Stimulated activated CD4-positive, alpha-beta T cell treated with anti-CD3 and anti-CD28 coated beads, TNF-alpha, amount 100 ng/mL, for 24 hours (primary cell): ENCODE measurements around the gene CTIF.
"Not testable (repeated sequence)": the region's sequence is repeated elsewhere in the genome, so short reads cannot be mapped to it uniquely, and the experiment has no call there.

Experiments used
- DNase-seq, 3 experiments: peaks; one replicate each; pipeline ENCODE4 v3.0.0-alpha.2; 2020; ENCODE audit warnings: low read depth in 3 of 3

Gene CTIF

GRCh38 chr18:48641981-48642380 is 103.2 kb downstream of the CTIF start:
- no peak for DNase-seq

DNA sequence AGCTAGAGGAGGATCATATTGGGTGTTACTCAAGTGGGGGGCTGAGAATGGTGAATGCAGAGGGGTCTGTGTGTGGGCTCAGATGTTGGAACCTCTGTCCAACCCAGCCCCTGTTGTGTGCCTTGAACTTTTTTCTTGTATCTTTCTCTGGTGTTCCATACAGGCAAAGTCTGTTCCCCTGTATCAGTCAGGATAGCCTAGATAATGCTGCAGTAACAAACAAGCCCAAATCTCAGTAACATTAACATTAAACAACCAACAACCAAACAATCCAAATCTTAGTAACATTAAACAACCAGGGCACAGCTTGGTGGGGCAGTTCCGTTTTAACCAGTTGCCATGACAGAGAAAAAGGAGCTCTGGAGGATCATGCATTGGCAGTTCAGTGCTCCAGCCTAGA is 103.7 kb downstream of the CTIF start:
- DNase-seq = no peak

DNA sequence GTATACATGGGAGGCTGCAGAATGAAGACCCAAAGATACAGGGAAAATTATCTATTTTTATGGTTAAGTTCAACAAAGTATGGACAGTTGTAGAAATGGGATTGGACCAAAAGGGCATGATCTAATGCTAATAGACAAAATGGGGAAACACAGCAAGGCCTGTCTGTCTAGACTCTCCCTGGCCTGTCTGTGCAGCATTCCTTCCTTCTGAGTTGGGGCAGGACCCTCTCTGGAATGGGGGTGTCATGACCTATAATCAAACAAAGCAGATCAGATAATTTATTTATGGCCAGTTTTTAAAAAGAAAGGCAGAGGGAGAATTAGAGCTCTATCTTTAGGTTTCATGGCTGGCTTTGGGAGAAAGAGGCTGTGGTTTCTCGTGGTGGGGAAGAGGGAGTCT is 104.4 kb downstream of the CTIF start:
- DNase-seq = no peak

- DNase-seq = no peak
These were observed 105.2 kb downstream of the CTIF start for GRCh38 chr18:48644029-48644428.

- no peak for DNase-seq
These were observed 106.7 kb downstream of the CTIF start for GRCh38 chr18:48645427-48646002.

- no peak for DNase-seq
These were observed 108.1 kb downstream of the CTIF start for GRCh38 chr18:48646976-48647375.

DNA sequence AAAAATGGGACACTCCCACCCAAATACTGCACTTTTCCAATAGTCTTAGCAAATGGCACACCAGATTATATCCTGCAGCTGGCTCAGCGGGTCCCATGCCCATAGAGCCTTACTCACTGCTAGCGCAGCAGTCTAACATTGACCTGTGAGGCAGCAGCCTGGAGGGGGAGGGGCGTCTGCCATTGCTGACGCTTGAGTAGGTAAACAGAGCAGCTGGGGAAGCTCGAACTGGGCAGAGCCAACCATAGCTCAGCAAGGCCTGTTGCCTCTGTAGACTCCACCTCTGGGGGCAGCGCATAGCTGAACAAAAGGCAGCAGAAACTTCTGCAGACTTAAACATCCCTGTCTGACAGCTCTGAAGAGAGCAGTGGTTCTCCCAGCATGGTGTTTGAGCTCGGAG is 110.4 kb downstream of the CTIF start:
- DNase-seq = no peak

- DNase-seq = not testable (repeated sequence)
These were observed 115.8 kb downstream of the CTIF start for GRCh38 chr18:48654591-48654990.

- no peak for DNase-seq
These were observed 116.7 kb downstream of the CTIF start for GRCh38 chr18:48655508-48655907.

DNA sequence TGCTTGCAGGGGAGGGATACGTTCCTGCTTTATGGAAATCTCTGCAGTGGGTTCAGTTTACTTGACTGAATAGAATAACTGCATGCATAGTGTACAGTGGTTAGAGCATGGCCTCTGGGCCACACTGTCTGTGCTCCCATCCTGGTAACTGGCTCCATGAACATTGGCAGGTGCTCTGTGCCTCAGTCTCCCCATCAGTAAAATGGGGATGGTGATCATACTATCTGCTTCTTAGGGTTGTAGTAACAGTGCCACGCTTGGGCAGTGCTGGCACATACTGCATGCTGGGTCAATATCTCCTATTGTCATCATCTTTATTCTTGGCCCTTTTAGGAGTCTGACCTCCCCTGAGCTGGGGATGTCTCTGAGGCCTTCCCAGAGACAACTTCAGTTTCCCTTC is 117.3 kb downstream of the CTIF start:
- no peak for DNase-seq

DNA sequence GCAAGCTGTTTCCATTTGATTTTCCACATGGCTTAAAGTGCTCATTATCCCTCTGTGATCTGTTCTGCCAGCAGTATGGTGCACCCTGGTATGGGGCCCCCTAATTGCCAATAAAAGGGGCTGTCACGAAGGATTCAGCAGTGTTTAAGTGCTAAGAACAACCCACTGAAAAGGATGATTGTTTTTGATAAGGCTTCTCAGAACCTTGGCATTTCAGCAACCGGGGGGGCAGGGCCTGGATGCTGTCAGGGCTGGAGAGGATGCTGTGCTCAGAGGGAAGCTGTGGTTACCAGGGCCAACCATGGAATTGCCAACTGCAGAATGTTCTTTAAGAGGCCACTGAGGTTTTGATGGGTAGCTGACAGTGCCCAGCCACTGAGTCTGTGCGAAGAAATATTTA is 117.8 kb downstream of the CTIF start:
- DNase-seq = no peak

- no peak for DNase-seq
These were observed 118.8 kb downstream of the CTIF start for GRCh38 chr18:48657447-48658120.

DNA sequence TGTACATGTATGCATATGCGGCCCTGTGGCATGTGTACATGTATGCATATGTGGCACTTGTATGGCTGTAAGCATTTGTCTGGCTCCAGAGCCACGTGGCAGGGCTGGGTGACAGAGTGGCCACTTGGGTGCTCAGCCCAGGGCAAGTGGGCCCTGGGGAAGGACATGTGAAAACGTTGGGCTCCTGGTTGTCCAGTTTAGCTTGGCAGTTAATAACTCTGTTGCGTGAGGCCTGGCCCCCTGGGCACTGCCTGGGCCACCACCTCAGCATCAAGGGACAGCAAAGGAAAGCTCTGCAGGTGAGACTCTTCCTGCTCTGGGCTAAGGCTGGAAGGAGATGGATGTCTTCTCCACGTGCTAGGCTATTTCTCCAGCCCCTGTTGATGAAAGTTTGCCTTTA is 119.9 kb downstream of the CTIF start:
- no peak for DNase-seq

DNA sequence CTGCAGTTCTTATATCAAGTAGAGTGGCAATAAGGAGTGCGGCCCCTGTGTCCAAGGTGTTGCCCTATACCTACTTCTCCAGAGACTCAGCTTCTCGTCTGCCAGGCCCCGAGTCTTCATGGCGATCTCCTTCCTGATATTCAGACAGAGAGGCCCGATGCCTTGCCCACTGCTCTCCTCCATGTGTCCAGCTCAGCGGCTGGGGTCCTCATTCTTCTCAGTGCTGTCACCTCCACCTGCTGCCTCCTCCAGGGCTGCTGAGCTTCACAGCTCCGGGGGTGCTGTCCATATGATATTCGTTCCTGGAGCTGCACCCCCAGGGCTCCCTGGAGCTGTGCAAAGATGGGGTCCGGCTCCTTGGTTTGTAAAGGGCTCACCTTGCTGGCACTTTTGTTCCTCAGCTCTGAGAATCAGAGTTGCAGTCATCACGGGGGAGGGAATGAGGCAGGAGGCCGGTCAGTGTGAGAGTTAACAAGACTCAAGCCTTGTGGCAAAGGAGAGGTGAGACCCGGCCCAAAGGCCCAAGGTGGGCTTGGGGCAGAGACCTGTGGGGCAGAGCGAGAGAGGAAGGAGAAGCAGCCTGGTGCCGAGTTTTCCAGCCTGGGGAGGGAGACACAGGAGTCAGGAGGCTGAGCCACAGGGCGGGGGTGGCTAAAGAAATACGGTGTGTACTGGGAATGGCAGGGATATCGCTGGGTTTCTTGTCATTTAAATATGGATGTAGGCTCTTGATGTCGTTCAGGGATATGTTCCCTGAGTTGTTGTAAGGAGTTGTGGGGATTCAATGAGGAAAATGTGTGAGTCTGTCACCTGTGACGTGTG is 120.6 kb downstream of the CTIF start:
- no peak for DNase-seq

- no peak for DNase-seq
These were observed 121.8 kb downstream of the CTIF start for GRCh38 chr18:48660346-48661228.

GRCh38 chr18:48661421-48661820 is 122.6 kb downstream of the CTIF start:
- DNase-seq = no peak

- DNase-seq = no peak
These were observed 123.3 kb downstream of the CTIF start for GRCh38 chr18:48662011-48662661.

- DNase-seq = no peak
These were observed 124.5 kb downstream of the CTIF start for GRCh38 chr18:48663096-48663930.

DNA sequence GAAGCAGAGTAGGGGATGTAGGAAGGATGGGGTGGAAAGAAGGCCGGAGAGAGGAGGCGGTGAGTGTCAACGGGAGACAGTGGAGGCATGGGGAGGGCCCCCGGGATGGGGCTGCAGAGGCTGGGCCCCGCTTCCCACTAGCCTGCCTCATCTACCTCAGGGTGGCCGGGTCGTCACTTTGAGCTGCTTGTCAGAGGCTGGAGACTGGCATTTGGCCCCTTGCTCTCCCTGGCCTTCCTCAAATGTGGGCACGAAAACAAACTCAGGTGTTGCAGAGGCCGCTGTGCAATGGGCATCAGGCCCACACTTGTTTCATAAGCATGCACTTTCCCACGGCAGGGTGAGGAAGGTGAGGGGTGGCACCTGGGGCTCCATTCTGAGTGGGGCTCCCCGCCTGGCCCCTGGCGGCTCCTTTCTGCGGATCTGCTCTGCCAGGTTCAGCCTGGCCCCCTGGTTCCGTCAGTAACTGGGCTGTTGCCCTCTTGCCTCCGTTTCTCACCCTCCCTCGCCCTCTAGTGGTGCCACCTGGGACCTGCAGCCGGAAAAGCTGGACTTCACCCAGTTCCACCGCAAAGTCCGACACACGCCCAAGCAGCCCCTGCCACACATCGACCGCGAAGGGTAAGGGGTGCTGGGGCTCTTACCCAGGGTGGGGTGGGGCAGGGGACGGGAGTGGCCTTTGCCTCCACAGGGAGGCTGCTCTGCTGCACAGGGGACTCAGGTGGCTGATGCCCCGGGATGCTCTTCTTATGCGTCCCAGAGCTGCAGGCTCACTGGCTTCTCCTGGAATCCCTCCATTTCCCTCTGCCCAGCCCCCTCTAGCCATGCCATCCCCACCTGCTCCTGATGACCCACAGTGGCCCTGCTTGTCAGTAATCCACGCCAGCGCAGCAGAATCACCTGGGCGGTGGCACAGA is 125.4 kb downstream of the CTIF start:
- DNase-seq = peak; percentile 22 to 59 (median 28)
